ENCODE data around the gene TMEM50A.
"Not testable (repeated sequence)": the region's sequence is repeated elsewhere in the genome, so short reads cannot be mapped to it uniquely, and the experiment has no call there.

Gene TMEM50A

DNA sequence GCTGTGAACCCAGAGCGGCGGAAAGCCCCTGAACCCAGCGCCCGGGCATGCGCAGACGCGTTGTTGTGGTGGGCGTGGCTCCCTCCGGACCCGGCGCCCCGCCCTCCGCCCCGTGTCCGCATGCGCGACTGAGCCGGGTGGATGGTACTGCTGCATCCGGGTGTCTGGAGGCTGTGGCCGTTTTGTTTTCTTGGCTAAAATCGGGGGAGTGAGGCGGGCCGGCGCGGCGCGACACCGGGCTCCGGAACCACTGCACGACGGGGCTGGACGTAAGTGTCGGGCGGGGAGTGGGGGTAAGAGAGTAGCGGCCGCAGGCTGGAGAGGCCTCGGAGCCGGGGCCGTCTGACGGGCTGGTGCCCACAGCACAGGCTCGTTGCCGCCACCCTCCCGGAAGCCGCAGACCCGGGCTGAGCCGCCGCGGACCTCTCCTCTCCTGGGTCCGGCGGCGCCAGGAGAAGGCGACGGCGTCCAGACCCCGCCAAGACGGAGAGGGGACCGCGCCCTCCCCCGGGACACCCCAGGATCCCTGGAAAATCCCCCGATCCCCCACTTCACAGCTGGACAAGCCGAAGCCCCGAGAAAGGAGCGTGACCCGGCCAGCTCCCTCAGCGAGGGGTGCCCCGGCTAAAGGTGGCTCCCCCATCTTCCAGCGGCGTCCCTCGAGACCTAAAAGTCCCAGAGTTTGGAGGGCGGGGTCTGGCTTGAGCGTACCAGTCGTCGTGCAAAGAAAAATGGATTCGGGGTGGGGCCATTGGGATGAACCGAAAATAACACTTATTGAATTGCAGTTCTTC is at the start of gene TMEM50A:
Gene TMEM50A (plus strand): TSS at position 147 of the 794 bp plus-strand sequence. CDS start 2,153 bp downstream, outside the sequence.
- no peaks in the 10 kb centered on the region for H3K9me3 Mint-ChIP-seq
- peak; percentile 91 for ATAC-seq
- peak within 1 kb of the TSS; percentile 97 for H3K27ac Mint-ChIP-seq
- H3K4me3 Mint-ChIP-seq, result peak within 1 kb of the TSS; percentile 94
- no peaks in the 10 kb centered on the region for H3K27me3 Mint-ChIP-seq
- peaks cover 7% of the 10 kb centered on the region for H3K36me3 Mint-ChIP-seq
- peaks cover 35% of the 10 kb centered on the region for H3K4me1 Mint-ChIP-seq

DNA sequence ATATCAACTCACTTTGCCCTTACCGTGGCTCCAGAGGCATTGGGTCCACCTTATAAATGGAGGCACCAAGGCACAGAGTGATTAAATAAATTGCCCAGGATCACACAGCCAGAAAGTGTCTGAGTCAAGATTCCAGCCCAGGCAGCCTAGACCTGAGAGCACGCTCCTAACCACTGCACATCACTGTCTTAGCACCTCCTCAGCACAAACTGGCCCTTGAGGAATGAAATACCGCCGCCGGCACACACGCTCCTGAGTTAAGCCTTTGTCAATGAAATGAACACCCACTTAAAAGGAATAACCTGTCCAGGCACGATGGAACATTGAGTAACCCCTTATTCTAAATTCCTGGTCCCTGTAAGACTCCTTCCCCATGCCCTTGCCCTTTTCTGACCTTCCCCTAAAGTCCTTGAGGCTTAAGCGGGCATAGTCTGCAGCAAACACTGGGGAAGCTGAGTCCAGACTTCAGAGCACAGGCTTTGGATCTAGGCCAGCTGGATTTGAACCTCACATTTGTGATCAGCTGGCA is 49.5 kb upstream of the TMEM50A start:
- not testable (repeated sequence) for H3K27me3 Mint-ChIP-seq, H3K27ac Mint-ChIP-seq, H3K4me3 Mint-ChIP-seq, H3K36me3 Mint-ChIP-seq, H3K9me3 Mint-ChIP-seq, ATAC-seq
- H3K4me1 Mint-ChIP-seq, result peaks cover 13% of the 10 kb centered on the region

DNA sequence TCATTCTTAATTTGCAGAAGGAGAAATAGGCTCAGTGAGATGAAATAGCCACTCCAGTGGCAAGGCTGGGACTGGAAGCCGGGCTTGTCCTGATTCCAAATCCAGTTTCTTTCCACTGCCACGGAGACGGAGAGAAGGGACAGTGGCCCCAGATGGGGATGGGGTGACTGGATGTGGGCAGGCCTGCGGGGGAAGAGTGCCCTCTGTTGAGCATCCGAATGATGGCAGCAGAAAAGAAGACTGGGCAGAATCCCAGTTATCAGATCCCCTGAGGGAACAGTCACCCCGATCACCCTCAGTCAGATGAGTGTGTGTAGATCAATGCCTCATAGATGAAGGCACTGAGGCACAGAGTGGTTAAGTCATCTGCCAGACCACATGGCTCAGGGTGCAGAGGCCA is 48.1 kb upstream of the TMEM50A start:
- not testable (repeated sequence) for H3K27ac Mint-ChIP-seq, H3K9me3 Mint-ChIP-seq, H3K27me3 Mint-ChIP-seq, H3K4me3 Mint-ChIP-seq, H3K36me3 Mint-ChIP-seq
- peaks cover 13% of the 10 kb centered on the region for H3K4me1 Mint-ChIP-seq
- peak; percentile 59 for ATAC-seq

DNA sequence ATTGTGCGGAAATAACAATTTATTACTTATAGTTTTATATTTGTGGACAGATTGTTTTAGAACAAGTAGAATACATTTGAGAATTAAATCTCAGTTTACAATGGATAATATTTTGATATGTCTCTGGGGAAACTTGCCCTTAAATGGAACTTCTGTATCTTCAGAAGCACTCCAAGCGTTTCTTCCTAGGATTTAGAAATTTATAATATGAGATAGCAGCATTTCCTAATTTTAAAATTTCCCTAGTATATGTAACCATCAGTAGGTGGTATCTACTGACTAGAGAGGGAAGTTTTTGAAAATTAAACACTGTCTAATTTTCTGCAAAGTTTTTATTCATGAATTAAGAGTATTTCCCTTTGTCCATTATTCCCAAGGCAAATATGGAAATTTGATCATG is 44.7 kb upstream of the TMEM50A start:
- H3K27ac Mint-ChIP-seq, H3K27me3 Mint-ChIP-seq, H3K9me3 Mint-ChIP-seq, H3K36me3 Mint-ChIP-seq, H3K4me3 Mint-ChIP-seq, H3K4me1 Mint-ChIP-seq, ATAC-seq: not testable (repeated sequence)

DNA sequence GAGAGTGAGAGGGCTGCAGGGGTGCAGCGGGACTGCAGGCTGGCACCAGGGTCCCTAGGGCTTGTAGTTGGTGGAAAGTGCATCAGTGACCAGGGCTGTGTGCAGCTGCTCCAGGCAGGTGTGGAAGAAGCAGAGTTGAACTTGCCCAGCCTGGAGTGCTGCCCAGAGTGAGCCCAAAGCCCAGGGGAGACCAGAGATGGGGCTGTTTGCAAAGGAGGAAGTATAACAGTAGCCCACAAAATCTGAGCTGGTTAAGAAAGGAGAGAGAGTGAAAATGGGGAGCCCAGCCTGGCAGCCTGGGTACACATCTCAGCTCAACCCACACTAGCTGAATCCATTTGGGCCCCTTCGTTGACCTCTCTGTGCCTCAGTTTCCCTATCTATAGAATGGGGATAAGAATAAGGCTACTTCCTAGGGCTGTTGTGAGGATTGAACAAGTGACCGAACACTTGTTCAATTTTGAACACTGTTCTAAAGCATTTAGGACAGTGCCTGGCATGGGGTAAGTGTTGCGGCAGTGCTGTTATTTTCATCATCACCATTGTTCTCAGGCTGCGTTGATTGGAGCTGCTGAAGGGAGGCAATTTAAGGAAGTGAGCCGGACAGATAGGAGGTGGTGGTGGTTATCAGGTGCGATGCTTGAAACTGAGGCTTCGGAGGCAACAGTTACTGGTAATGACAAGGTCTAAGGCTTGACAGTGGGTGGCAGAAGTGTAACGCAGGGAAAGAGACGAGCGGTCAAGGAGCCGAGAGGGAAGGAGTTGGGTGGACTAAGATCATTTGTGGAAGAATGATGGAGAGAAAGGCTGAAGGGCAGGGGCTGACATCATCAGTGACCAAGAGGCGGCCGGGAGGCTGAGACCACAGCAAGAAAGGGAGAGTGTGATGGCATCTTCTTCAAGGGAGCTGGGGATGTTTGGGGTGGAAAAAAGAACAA is 43.0 kb upstream of the TMEM50A start:
- H3K9me3 Mint-ChIP-seq, result not testable (repeated sequence)

DNA sequence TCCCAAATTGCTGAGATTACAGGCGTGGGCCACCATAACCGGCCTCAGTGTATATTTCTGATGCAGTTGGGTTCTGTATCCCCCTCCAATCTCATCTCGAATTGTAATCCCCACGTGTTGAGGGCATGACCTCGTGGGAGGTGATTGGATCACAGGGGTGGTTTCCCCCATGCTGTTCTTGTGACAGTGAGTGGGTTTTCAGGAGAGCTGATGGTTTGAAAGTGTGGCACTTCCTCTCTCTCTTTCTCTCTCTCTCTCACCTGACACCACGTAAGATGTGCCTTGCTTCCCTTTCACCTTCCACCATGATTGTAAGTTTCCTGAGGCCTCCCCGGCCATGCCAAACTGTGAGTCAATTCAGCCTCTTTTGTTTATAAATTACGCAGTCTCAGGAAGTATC is 41.6 kb upstream of the TMEM50A start:
- not testable (repeated sequence) for H3K27ac Mint-ChIP-seq, H3K4me1 Mint-ChIP-seq, H3K27me3 Mint-ChIP-seq, H3K9me3 Mint-ChIP-seq, ATAC-seq, H3K36me3 Mint-ChIP-seq, H3K4me3 Mint-ChIP-seq

More for the DNA sequence above, 43.0 kb upstream of the TMEM50A start:
- H3K36me3 Mint-ChIP-seq, H3K4me1 Mint-ChIP-seq, H3K4me3 Mint-ChIP-seq, H3K27me3 Mint-ChIP-seq, H3K27ac Mint-ChIP-seq: not testable (repeated sequence)
- ATAC-seq, result peak; percentile 72

DNA sequence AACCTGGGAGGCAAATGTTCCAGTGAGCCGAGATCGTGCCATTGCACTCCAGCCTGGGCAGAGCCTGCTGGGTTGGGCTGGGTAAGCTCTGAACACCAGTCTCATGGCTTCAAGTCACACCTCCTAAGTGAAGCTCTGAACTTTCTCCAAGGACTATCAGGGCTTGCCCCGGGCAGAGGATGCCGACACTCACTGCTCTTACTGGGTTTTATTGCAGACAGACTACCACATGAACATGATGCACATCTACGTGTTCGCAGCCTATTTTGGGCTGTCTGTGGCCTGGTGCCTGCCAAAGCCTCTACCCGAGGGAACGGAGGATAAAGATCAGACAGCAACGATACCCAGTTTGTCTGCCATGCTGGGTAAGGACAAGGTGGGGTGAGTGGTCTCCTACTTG is 37.4 kb upstream of the TMEM50A start:
- not testable (repeated sequence) for H3K9me3 Mint-ChIP-seq, H3K4me3 Mint-ChIP-seq, ATAC-seq, H3K27ac Mint-ChIP-seq, H3K27me3 Mint-ChIP-seq, H3K4me1 Mint-ChIP-seq
- H3K36me3 Mint-ChIP-seq, result peaks cover 11% of the 10 kb centered on the region

DNA sequence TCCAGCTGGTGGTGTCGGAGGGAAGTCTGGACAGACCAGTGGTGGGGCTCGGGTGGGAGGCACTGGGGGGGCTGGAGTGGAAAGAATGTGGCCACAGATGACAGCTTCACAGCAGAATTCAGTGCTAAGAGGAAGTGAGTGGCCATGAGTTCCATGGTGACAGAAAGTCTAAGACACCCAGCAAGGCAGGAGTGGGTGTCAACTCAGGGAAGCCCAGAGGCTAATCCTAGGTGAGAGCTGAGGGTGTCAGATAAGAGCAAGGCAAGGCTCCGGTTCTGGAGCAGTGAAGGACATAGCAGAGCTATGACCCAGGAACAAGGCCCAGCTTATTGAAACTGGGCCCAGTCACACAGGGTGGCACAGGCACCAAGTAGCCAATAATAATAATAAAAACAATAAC is 35.8 kb upstream of the TMEM50A start:
- not testable (repeated sequence) for H3K4me3 Mint-ChIP-seq, H3K27ac Mint-ChIP-seq, H3K4me1 Mint-ChIP-seq, H3K9me3 Mint-ChIP-seq, H3K27me3 Mint-ChIP-seq
- peak; percentile 63 for ATAC-seq
- H3K36me3 Mint-ChIP-seq, result peaks cover 14% of the 10 kb centered on the region

DNA sequence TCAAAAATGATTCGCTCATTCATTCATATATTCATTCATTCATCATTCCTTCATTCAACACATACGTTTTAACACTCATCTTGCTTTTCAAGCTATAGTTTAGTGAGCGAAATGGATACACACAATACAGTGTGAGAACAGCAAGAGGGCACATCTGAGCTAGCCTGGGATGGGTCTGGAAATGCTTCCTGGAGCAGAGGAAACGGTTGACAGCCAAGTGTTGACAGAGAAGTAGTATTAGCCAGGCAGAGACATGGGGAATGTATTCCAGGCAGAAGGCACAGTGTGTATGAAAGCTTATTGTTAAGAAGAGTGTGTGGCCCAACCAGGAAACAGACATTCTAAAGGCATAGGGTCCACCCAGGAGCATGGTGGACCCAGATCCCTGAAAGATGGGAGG is 33.2 kb upstream of the TMEM50A start:
- not testable (repeated sequence) for H3K4me1 Mint-ChIP-seq, ATAC-seq, H3K9me3 Mint-ChIP-seq, H3K4me3 Mint-ChIP-seq, H3K27ac Mint-ChIP-seq, H3K27me3 Mint-ChIP-seq
- H3K36me3 Mint-ChIP-seq, result peaks cover 16% of the 10 kb centered on the region

DNA sequence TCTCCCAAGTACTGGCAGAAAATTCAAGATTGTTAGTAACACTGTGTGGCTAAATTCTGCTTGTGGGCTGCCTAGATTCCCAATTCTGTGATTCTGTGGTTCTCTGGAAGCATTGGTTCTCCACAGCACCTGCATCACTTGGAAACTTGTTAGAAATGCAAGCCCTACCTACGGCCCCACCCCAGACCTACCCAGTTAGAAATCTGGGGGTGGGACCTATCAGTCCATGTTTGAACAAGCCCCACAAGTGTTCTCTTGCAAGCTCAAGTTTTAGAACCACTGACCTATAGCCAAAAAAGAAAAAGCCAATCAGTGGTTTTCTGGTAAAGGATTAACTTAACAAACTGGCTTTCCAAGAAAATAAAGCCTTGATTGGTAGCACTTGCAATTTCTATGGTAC is 30.0 kb upstream of the TMEM50A start:
- H3K27me3 Mint-ChIP-seq, H3K27ac Mint-ChIP-seq, H3K4me3 Mint-ChIP-seq, H3K9me3 Mint-ChIP-seq, H3K4me1 Mint-ChIP-seq, ATAC-seq: not testable (repeated sequence)
- H3K36me3 Mint-ChIP-seq, result peaks cover 14% of the 10 kb centered on the region

DNA sequence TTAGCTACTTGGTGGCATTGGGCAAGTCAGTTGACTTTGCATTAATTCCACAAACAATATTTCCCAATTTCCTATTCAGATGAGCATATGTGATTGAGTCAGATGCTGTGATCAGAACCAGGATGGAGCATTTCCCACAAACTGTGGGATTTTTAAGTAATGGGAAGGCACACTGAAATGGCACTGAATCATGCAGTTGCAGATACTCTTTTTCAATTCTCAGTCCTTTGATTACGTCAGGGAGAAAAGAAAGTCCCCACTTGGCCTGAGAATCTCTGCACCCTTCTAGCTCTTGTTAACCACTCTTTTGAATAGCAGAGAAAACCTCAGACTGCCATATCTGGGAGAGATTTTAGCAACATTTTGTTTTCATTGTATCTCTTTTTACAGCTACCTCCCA is 29.0 kb upstream of the TMEM50A start:
- H3K27ac Mint-ChIP-seq, H3K4me3 Mint-ChIP-seq, ATAC-seq, H3K27me3 Mint-ChIP-seq, H3K9me3 Mint-ChIP-seq, H3K4me1 Mint-ChIP-seq: not testable (repeated sequence)
- peaks cover 20% of the 10 kb centered on the region for H3K36me3 Mint-ChIP-seq

DNA sequence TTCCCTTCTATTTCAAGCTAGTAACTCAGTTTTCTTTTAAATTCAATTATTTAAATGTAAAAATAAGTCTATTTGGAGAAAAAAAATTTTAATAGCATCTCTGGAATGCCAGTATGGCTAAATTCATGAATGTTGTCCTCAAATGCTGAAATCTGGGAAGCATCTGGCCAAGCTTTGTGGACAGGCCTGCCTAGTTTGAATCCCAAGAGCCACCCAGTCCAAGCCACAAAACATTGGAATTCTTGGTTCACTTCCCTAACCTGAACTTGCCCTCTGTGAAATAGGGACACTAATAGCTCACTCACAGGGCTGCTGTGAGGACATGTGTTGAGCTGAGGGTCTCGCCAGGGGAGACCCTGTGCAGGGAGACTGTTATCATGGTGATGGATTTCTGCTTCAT is 28.6 kb upstream of the TMEM50A start:
- ATAC-seq, result not testable (repeated sequence)

DNA sequence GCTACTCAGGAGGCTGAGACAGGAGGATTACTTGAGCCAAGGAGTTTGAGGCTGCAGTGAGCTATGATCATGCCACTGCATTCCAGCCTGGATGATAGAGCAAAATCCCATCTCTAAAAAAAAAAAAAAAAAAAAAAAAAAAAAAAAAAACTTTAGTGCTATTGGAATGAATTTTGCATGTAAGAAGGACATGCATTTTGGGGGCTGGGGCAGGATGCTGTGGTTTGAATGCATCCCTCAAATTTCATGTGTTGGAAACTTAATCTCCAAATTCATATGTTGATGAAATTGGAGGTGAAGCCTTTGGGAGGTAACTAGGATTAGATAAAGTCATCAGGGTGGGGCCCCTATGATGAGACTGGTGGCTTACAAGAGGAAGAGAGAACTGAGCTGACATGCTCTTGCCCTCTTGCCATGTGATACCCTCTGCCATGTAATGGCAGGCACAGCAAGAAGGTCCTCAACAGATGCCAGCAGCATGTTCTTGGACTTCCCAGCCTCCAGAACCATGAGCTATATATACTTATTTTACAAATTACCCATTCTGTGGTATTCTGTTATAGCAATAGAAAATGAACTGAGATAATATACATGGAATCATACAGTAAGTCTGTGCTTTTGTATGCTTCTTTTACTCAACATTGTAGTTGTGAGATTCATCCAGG is 25.2 kb upstream of the TMEM50A start:
- H3K27ac Mint-ChIP-seq, H3K27me3 Mint-ChIP-seq, H3K4me1 Mint-ChIP-seq: not testable (repeated sequence)

More for the DNA sequence above, 28.6 kb upstream of the TMEM50A start:
- H3K27me3 Mint-ChIP-seq, H3K4me3 Mint-ChIP-seq, H3K4me1 Mint-ChIP-seq, H3K27ac Mint-ChIP-seq: not testable (repeated sequence)
- Mint-ChIP-seq H3K36me3 (peaks cover 24% of the 10 kb centered on the region), H3K9me3 (peaks cover 10% of the 10 kb centered on the region)

DNA sequence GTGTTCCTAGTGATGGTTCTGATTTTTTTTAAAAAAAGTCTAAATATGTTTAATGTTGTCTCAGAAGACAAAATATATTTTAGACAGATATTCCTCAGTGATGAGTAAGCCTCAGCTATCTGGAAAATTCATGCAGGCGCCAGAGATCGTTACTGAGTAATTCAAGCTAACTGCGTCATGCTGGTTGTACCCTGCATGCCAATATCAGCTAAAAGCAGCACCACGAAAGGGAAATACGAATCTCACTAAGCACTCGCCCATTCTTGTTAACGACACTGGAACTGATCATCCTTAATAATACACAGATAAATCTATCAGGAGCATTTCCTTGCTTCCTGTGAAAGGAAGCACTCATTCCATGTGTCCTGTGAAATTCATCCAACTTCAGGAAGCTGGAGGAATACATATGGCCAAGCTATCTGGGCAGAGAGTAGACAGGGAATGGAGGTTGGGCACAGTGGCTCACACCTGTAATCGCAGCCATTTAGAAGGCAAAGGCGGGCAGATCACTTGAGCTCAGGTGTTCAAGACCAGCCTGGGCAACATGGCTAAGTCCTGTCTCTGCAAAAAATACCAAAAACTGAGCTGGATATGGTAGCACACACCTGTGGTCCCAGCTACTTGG is 17.7 kb upstream of the TMEM50A start:
- H3K4me1 Mint-ChIP-seq, H3K36me3 Mint-ChIP-seq, H3K9me3 Mint-ChIP-seq, H3K4me3 Mint-ChIP-seq, H3K27ac Mint-ChIP-seq, H3K27me3 Mint-ChIP-seq, ATAC-seq: not testable (repeated sequence)

More for the DNA sequence above, 25.2 kb upstream of the TMEM50A start:
- peaks cover 31% of the 10 kb centered on the region for H3K36me3 Mint-ChIP-seq
- H3K9me3 Mint-ChIP-seq, result peaks cover 10% of the 10 kb centered on the region
- not testable (repeated sequence) for H3K4me3 Mint-ChIP-seq, ATAC-seq

DNA sequence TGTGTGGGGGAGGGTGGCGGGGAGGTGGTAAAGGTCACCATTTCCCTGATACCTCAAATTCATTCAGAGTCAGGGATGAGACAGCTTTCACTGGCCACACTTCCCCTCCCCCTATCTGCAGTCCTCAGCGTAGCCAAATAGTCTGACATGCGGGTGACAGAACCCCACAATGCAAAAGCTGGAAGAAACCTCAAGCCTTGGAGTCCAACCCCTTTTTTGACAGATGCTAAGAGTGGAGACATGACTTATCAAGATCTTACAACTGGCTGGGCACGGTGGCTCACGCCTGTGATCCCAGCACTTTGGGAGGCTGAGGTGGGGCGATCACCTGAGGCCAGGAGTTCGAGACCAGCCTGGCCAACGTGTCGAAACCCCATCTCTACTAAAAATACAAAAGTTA is 16.0 kb upstream of the TMEM50A start:
- not testable (repeated sequence) for ATAC-seq, H3K36me3 Mint-ChIP-seq, H3K4me1 Mint-ChIP-seq, H3K27ac Mint-ChIP-seq, H3K27me3 Mint-ChIP-seq, H3K9me3 Mint-ChIP-seq, H3K4me3 Mint-ChIP-seq
